ENCODE data around the gene EVC2. TPM values are rescaled to one million over a fixed set of nuclear protein-coding genes. Genes with fewer than 3 reads are reported as not detected.
"Not testable (repeated sequence)": the region's sequence is repeated elsewhere in the genome, so short reads cannot be mapped to it uniquely, and the experiment has no call there.

Gene EVC2
- total RNA-seq, 2 donors from 2014 or later = 21.4 to 24.2 TPM

GRCh38 chr4:5615496-5616075 is 92.8 kb downstream of the EVC2 start:
- H3K27ac ChIP-seq = no peak overlapping the region
- DNase-seq (ENCODE audit: low spot score) (no peak), ATAC-seq (ENCODE audit: insufficient number of reproducible peaks, low FRiP score, low read depth) (no peak)
- TF ChIP-seq, protein P1, sequence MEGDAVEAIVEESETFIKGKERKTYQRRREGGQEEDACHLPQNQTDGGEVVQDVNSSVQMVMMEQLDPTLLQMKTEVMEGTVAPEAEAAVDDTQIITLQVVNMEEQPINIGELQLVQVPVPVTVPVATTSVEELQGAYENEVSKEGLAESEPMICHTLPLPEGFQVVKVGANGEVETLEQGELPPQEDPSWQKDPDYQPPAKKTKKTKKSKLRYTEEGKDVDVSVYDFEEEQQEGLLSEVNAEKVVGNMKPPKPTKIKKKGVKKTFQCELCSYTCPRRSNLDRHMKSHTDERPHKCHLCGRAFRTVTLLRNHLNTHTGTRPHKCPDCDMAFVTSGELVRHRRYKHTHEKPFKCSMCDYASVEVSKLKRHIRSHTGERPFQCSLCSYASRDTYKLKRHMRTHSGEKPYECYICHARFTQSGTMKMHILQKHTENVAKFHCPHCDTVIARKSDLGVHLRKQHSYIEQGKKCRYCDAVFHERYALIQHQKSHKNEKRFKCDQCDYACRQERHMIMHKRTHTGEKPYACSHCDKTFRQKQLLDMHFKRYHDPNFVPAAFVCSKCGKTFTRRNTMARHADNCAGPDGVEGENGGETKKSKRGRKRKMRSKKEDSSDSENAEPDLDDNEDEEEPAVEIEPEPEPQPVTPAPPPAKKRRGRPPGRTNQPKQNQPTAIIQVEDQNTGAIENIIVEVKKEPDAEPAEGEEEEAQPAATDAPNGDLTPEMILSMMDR (IDR thresholded peaks at IDR 0.05) = no peak
- H3K27me3 ChIP-seq (replicated peaks; ENCODE audit: insufficient read depth) = no peaks in the 10 kb centered on the region
- H3K36me3 ChIP-seq = peaks cover 50% of the 10 kb centered on the region
- no peaks in the 10 kb centered on the region for H3K4me1 ChIP-seq (ENCODE audit: control insufficient read depth in 1 of 2, low read depth in 2 of 2)
- H3K4me3 ChIP-seq = no peak overlapping the region
- H3K9me3 ChIP-seq = no peaks in the 10 kb centered on the region

- ATAC-seq (ENCODE audit: insufficient number of reproducible peaks, low FRiP score, low read depth) (no peak), DNase-seq (ENCODE audit: low spot score) (no peak)
- Histone ChIP-seq H3K4me3 (no peak overlapping the region), H3K9me3 (no peaks in the 10 kb centered on the region), H3K4me1 (ENCODE audit: control insufficient read depth in 1 of 2, low read depth in 2 of 2) (no peaks in the 10 kb centered on the region), H3K27me3 (replicated peaks; ENCODE audit: insufficient read depth) (no peaks in the 10 kb centered on the region), H3K36me3 (peaks cover 37% of the 10 kb centered on the region), H3K27ac (no peak overlapping the region)
- TF ChIP-seq, protein P1 (IDR thresholded peaks at IDR 0.05) = no peak
Observed at GRCh38 chr4:5611750-5612149, 96.6 kb downstream of the EVC2 start.

DNA sequence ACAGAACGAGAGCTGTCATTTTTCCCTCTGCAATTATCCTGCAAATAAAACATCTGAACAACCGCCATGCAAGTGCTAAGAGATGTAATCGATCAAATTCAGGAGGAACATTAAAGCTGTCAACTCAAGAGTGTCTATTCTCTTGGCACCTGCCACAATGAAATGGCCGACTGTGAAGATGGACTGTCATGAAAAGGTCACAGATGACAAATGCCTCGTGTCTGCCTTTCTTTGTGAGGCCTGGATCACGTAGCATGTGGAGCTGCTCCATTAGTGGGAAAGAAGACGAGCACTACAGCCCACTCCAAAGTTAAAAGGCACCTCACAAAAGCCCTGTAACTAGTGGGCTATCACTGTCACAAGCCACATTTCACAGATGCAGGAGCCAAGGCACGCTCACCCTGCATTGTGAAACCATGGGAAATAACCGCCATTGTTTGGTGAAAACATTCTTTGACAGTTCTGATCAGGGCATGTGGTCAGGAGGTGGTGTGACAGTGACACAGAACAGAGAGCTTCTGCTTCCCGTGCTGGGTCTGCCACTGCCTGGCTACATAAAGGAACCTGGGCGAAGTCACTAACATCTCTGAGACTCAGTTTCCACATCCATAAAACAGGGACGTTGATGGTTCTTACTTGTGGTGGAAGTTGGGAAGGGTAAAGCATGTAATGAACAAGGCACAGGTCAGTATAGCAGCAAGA is 98.9 kb downstream of the EVC2 start:
- Histone ChIP-seq H3K36me3 (peaks cover 20% of the 10 kb centered on the region), H3K27ac (no peak overlapping the region), H3K27me3 (replicated peaks; ENCODE audit: insufficient read depth) (no peaks in the 10 kb centered on the region), H3K9me3 (no peaks in the 10 kb centered on the region), H3K4me3 (no peak overlapping the region), H3K4me1 (ENCODE audit: control insufficient read depth in 1 of 2, low read depth in 2 of 2) (no peaks in the 10 kb centered on the region)
- DNase-seq (ENCODE audit: low spot score) (no peak), ATAC-seq (ENCODE audit: insufficient number of reproducible peaks, low FRiP score, low read depth) (no peak)
- TF ChIP-seq, protein P1 (IDR thresholded peaks at IDR 0.05) = no peak

- H3K9me3 ChIP-seq; H3K4me1 ChIP-seq (ENCODE audit: control insufficient read depth in 1 of 2, low read depth in 2 of 2); H3K27me3 ChIP-seq (replicated peaks; ENCODE audit: insufficient read depth); DNase-seq (ENCODE audit: low spot score); ATAC-seq (ENCODE audit: insufficient number of reproducible peaks, low FRiP score, low read depth); H3K4me3 ChIP-seq; H3K36me3 ChIP-seq; H3K27ac ChIP-seq: not testable (repeated sequence)
Observed at GRCh38 chr4:5593828-5594227, 114.5 kb downstream of the EVC2 start.

DNA sequence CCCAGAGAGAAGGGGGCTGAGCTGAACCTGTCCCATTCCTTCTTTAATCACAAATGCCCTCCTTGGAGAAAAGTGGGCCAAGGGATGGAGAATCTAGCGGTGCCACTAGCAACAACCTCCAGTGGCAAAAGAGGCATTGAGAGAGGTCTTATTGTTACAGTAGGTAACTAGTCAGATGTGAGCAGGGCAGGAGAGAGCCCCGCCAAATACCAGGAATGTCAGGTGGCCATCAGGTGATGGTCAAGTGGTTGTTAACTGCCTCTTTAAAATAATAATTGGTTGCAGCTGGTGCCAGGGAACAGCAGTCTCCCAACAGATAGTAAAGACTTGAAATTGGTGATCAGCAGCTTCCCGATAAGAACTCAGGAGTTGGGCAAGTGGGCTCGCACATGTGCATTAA is 116.1 kb downstream of the EVC2 start:
- H3K9me3 ChIP-seq = no peaks in the 10 kb centered on the region
- H3K27ac ChIP-seq = no peak overlapping the region
- ATAC-seq (ENCODE audit: insufficient number of reproducible peaks, low FRiP score, low read depth) = no peak
- TF ChIP-seq, protein P1 (IDR thresholded peaks at IDR 0.05) = no peak
- no peaks in the 10 kb centered on the region for H3K4me1 ChIP-seq (ENCODE audit: control insufficient read depth in 1 of 2, low read depth in 2 of 2)
- H3K27me3 ChIP-seq (replicated peaks; ENCODE audit: insufficient read depth) = no peaks in the 10 kb centered on the region
- no peak overlapping the region for H3K4me3 ChIP-seq
- DNase-seq (ENCODE audit: low spot score) = no peak
- peaks cover 7% of the 10 kb centered on the region for H3K36me3 ChIP-seq
